HG03571 (cell line): ENCODE data around the gene TMTC2.
"Not testable (repeated sequence)": the region's sequence is repeated elsewhere in the genome, so short reads cannot be mapped to it uniquely, and the experiment has no call there.

Source experiments
- ATAC-seq: cut with Tn5 transposase; IDR thresholded peaks from one replicate; pipeline ENCODE4 v1.9.1; 2021; ENCODE audit not compliant: unreplicated experiment

The TMTC2 gene

GRCh38 chr12:83059107-83059506 lies 372.4 kb downstream of the TMTC2 start:
- no peak for ATAC-seq

- ATAC-seq = no peak
Observed at GRCh38 chr12:83065562-83065961, 378.9 kb downstream of the TMTC2 start.

GRCh38 chr12:83067981-83068380 lies 381.3 kb downstream of the TMTC2 start:
- peak; percentile 84 for ATAC-seq

- ATAC-seq = no peak
Observed at GRCh38 chr12:83074358-83074894, 387.7 kb downstream of the TMTC2 start.

GRCh38 chr12:83075471-83075870 lies 388.8 kb downstream of the TMTC2 start:
- no peak for ATAC-seq

GRCh38 chr12:83077041-83077440 lies 390.3 kb downstream of the TMTC2 start:
- no peak for ATAC-seq

- ATAC-seq = no peak
Observed at GRCh38 chr12:83082690-83083276, 396.1 kb downstream of the TMTC2 start.

- ATAC-seq = no peak
Observed at GRCh38 chr12:83083616-83084015, 396.9 kb downstream of the TMTC2 start.

GRCh38 chr12:83084516-83085234 lies 398.0 kb downstream of the TMTC2 start:
- no peak for ATAC-seq

- no peak for ATAC-seq
Observed at GRCh38 chr12:83086023-83086422, 399.3 kb downstream of the TMTC2 start.

- ATAC-seq = no peak
Observed at GRCh38 chr12:83089575-83089974, 402.9 kb downstream of the TMTC2 start.

- no peak for ATAC-seq
Observed at GRCh38 chr12:83092129-83092528, 405.4 kb downstream of the TMTC2 start.

- ATAC-seq = no peak
Observed at GRCh38 chr12:83092606-83093005, 405.9 kb downstream of the TMTC2 start.

GRCh38 chr12:83093426-83093825 lies 406.7 kb downstream of the TMTC2 start:
- no peak for ATAC-seq

- no peak for ATAC-seq
Observed at GRCh38 chr12:83097643-83098342, 411.1 kb downstream of the TMTC2 start.

GRCh38 chr12:83099436-83099835 lies 412.7 kb downstream of the TMTC2 start:
- no peak for ATAC-seq

GRCh38 chr12:83102499-83102898 lies 415.8 kb downstream of the TMTC2 start:
- ATAC-seq = no peak

- ATAC-seq = no peak
Observed at GRCh38 chr12:83106873-83107272, 420.2 kb downstream of the TMTC2 start.

GRCh38 chr12:83110424-83110823 lies 423.7 kb downstream of the TMTC2 start:
- no peak for ATAC-seq

- no peak for ATAC-seq
Observed at GRCh38 chr12:83113945-83114344, 427.2 kb downstream of the TMTC2 start.

- no peak for ATAC-seq
Observed at GRCh38 chr12:83114966-83115365, 428.3 kb downstream of the TMTC2 start.

GRCh38 chr12:83117926-83118325 lies 431.2 kb downstream of the TMTC2 start:
- not testable (repeated sequence) for ATAC-seq
